Measurements from ENCODE around the gene NANOS2. TPM values are rescaled to one million over a fixed set of nuclear protein-coding genes. Genes with fewer than 3 reads are reported as not detected.

The NANOS2 gene
- total and polyA plus RNA-seq, 9 of the 15 experiments (the other 6 are each of a cell fraction or from before 2014, with no cell fraction given) = not detected

- TF ChIP-seq MAX (CRISPR knock-in tag; IDR thresholded peaks at IDR 0.05) (peak; percentile 8; the same call in 1 of the 2 replicates), SAP30 (IDR thresholded peaks at IDR 0.05; ENCODE audit: borderline replicate concordance, insufficient read depth, low read depth, low read length, poor library complexity, severe bottlenecking) (peak; percentile 37), E2F3 (CRISPR knock-in tag; IDR thresholded peaks at IDR 0.05) (peak; percentile 77; the same call in 1 of the 2 replicates), CBX5 (IDR thresholded peaks at IDR 0.05; ENCODE audit: borderline replicate concordance, low read depth) (no peak), USF1 (CRISPR knock-in tag; IDR thresholded peaks at IDR 0.05) (peak; percentile 10; the same call in 1 of the 2 replicates), TEAD4 (IDR thresholded peaks at IDR 0.05; ENCODE audit: low read length) (0 out of 2 replicates have a peak, but pooled peaks have one; percentile 14), TEAD4 (CRISPR knock-in tag; IDR thresholded peaks at IDR 0.05; ENCODE audit: borderline replicate concordance) (no peak), ZFPM2 (CRISPR knock-in tag; IDR thresholded peaks at IDR 0.05) (0 out of 2 replicates have a peak, but pooled peaks have one; percentile 76), SP2 (IDR thresholded peaks at IDR 0.05; ENCODE audit: extremely low read depth, low read depth, low read length, poor library complexity, severe bottlenecking) (no peak), PRDM10 (IDR thresholded peaks at IDR 0.05; ENCODE audit: partially characterized antibody) (peak; percentile 32), ATF4 (CRISPR knock-in tag; IDR thresholded peaks at IDR 0.05) (no peak), HNRNPLL (IDR thresholded peaks at IDR 0.05; ENCODE audit: low read depth, low read length, poor library complexity, severe bottlenecking) (peak; percentile 70)
- TF ChIP-seq, protein P1, sequence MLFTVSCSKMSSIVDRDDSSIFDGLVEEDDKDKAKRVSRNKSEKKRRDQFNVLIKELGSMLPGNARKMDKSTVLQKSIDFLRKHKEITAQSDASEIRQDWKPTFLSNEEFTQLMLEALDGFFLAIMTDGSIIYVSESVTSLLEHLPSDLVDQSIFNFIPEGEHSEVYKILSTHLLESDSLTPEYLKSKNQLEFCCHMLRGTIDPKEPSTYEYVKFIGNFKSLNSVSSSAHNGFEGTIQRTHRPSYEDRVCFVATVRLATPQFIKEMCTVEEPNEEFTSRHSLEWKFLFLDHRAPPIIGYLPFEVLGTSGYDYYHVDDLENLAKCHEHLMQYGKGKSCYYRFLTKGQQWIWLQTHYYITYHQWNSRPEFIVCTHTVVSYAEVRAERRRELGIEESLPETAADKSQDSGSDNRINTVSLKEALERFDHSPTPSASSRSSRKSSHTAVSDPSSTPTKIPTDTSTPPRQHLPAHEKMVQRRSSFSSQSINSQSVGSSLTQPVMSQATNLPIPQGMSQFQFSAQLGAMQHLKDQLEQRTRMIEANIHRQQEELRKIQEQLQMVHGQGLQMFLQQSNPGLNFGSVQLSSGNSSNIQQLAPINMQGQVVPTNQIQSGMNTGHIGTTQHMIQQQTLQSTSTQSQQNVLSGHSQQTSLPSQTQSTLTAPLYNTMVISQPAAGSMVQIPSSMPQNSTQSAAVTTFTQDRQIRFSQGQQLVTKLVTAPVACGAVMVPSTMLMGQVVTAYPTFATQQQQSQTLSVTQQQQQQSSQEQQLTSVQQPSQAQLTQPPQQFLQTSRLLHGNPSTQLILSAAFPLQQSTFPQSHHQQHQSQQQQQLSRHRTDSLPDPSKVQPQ (CRISPR knock-in tag; IDR thresholded peaks at IDR 0.05; ENCODE audit: borderline replicate concordance) = no peak
- TF ChIP-seq, protein P2, sequence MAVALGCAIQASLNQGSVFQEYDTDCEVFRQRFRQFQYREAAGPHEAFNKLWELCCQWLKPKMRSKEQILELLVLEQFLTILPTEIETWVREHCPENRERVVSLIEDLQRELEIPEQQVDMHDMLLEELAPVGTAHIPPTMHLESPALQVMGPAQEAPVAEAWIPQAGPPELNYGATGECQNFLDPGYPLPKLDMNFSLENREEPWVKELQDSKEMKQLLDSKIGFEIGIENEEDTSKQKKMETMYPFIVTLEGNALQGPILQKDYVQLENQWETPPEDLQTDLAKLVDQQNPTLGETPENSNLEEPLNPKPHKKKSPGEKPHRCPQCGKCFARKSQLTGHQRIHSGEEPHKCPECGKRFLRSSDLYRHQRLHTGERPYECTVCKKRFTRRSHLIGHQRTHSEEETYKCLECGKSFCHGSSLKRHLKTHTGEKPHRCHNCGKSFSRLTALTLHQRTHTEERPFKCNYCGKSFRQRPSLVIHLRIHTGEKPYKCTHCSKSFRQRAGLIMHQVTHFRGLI (CRISPR knock-in tag; IDR thresholded peaks at IDR 0.05) = no peak
Observed at GRCh38 chr19:45902651-45903625, 11.6 kb downstream of the NANOS2 start (continued).

All from K562 (cell line).